ENCODE data around the gene SCNN1B. TPM values are rescaled to one million over a fixed set of nuclear protein-coding genes. Genes with fewer than 3 reads are reported as not detected.

Gene SCNN1B
- total RNA-seq, 1 donor from 2014 or later, result not detected

Other genes starting within 250 kb of the SCNN1B start
- gene USP31, start 152.8 kb upstream of the SCNN1B start, total RNA-seq, result 16.7 TPM
- gene SCNN1G, start 119.6 kb upstream of the SCNN1B start, total RNA-seq, result 0.82 TPM
- gene COG7, start 150.9 kb downstream of the SCNN1B start, total RNA-seq, result 16.7 TPM
- gene GGA2, start 208.2 kb downstream of the SCNN1B start, total RNA-seq, result 17.9 TPM

Measured in frontal cortex (tissue), 1 donor.